ENCODE data around the gene ZDHHC18.

The ZDHHC18 gene

GRCh38 chr1:26814377-26814776 lies 12.1 kb upstream of the ZDHHC18 start:
- Histone ChIP-seq H3K36me3 (no peaks in the 10 kb centered on the region), H3K9me3 (ENCODE audit: severe bottlenecking) (no peaks in the 10 kb centered on the region), H3K4me3 (ENCODE audit: low read depth, low read length) (no peak overlapping the region), H3K27me3 (ENCODE audit: insufficient read depth, low read depth, severe bottlenecking) (no peaks in the 10 kb centered on the region), H3K27ac (no peak overlapping the region)
- no peak for DNase-seq
- TF ChIP-seq, protein P1, sequence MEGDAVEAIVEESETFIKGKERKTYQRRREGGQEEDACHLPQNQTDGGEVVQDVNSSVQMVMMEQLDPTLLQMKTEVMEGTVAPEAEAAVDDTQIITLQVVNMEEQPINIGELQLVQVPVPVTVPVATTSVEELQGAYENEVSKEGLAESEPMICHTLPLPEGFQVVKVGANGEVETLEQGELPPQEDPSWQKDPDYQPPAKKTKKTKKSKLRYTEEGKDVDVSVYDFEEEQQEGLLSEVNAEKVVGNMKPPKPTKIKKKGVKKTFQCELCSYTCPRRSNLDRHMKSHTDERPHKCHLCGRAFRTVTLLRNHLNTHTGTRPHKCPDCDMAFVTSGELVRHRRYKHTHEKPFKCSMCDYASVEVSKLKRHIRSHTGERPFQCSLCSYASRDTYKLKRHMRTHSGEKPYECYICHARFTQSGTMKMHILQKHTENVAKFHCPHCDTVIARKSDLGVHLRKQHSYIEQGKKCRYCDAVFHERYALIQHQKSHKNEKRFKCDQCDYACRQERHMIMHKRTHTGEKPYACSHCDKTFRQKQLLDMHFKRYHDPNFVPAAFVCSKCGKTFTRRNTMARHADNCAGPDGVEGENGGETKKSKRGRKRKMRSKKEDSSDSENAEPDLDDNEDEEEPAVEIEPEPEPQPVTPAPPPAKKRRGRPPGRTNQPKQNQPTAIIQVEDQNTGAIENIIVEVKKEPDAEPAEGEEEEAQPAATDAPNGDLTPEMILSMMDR (IDR thresholded peaks at IDR 0.05; ENCODE audit: low read depth, low read length): no peak

GRCh38 chr1:26814893-26815292 lies 11.6 kb upstream of the ZDHHC18 start:
- DNase-seq: no peak
- H3K9me3 ChIP-seq (ENCODE audit: severe bottlenecking): no peaks in the 10 kb centered on the region
- TF ChIP-seq, protein P1 (IDR thresholded peaks at IDR 0.05; ENCODE audit: low read depth, low read length): no peak
- H3K27ac ChIP-seq: no peak overlapping the region
- H3K36me3 ChIP-seq: no peaks in the 10 kb centered on the region
- no peaks in the 10 kb centered on the region for H3K27me3 ChIP-seq (ENCODE audit: insufficient read depth, low read depth, severe bottlenecking)
- no peak overlapping the region for H3K4me3 ChIP-seq (ENCODE audit: low read depth, low read length)

- no peak for DNase-seq
- Histone ChIP-seq H3K27ac (no peak overlapping the region), H3K27me3 (ENCODE audit: insufficient read depth, low read depth, severe bottlenecking) (no peaks in the 10 kb centered on the region), H3K36me3 (no peaks in the 10 kb centered on the region), H3K4me3 (ENCODE audit: low read depth, low read length) (no peak overlapping the region), H3K9me3 (ENCODE audit: severe bottlenecking) (no peaks in the 10 kb centered on the region)
- TF ChIP-seq, protein P1 (IDR thresholded peaks at IDR 0.05; ENCODE audit: low read depth, low read length): peak; percentile 31; the same call in 1 of the 2 replicates
Observed at GRCh38 chr1:26820784-26821269, 5.7 kb upstream of the ZDHHC18 start.

DNA sequence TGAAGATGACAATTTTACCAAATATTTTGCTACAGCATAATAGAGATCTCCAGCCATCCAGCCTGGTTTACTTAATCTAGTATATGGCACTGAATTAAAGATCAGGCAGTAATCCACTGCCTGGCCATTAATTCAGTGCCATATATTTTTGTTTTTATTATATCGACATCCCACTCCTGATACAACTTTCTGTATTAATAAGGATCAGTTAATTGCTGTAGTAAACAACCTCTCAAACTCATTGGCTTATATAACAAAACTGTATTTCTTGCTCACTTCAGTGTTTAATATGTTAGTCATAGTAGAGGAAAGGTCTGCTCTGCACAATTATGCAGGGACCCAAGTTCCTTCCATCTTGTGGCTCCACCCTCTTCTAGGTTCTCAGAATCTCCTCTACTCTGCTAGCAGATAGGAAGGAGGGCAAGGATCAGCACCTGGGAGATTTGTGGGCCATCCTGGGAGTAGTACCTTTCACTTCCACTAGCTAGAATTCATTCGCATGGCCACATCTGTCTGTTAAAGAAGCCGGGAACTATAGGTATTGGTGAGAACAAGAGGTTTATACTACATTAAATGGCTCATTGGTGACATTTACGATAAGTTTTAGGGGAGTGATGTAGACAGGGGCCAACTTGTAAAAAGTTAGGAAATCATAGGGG lies 3.6 kb upstream of the ZDHHC18 start:
- TF ChIP-seq, protein P1 (IDR thresholded peaks at IDR 0.05; ENCODE audit: low read depth, low read length): no peak
- no peaks in the 10 kb centered on the region for H3K27me3 ChIP-seq (ENCODE audit: insufficient read depth, low read depth, severe bottlenecking)
- no peaks in the 10 kb centered on the region for H3K36me3 ChIP-seq
- no peak for DNase-seq
- no peaks in the 10 kb centered on the region for H3K9me3 ChIP-seq (ENCODE audit: severe bottlenecking)
- no peak overlapping the region for H3K27ac ChIP-seq
- H3K4me3 ChIP-seq (ENCODE audit: low read depth, low read length): no peak overlapping the region

DNA sequence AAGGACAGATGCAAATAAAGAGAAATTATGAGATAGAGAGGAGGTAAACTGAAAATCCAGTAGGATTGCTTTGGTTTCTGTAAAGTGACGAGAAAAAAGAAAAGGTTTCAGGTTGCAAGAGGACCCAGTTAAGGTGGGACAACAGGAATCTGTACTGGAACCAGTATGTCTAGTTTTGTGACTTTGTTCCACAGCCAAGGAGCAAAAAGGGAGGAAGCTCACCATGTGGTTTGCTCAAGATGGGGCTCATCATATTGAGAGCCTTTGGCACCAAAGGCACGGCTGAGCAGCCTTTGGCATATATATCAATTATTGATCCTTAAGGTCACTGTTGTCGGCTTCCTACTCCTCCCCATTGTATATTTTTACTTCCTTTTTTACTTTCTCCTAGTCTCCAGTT lies 1.8 kb upstream of the ZDHHC18 start:
- Histone ChIP-seq H3K9me3 (ENCODE audit: severe bottlenecking) (no peaks in the 10 kb centered on the region), H3K27ac (no peak overlapping the region), H3K36me3 (peaks cover 7% of the 10 kb centered on the region; the same call in 1 of the 2 replicates), H3K4me3 (ENCODE audit: low read depth, low read length) (no peak overlapping the region), H3K27me3 (ENCODE audit: insufficient read depth, low read depth, severe bottlenecking) (no peaks in the 10 kb centered on the region)
- TF ChIP-seq, protein P1 (IDR thresholded peaks at IDR 0.05; ENCODE audit: low read depth, low read length): no peak
- DNase-seq: no peak
